Ascending aorta (tissue), 2 donors: ENCODE measurements around the gene TDRD7. TPM values are rescaled to one million over a fixed set of nuclear protein-coding genes. Genes with fewer than 3 reads are reported as not detected.
A peak's percentile ranks its signal among the peaks of the same experiment; 100 is the strongest.

Source experiments
- DNase-seq, 2 donors: peaks; one replicate each; pipeline ENCODE4 v3.0.0-alpha.2; 2019; ENCODE audit warnings: low spot score in 2 of 2
- H3K27ac ChIP-seq, 2 donors: fragments of 200-600 bp; sonication (generic); one replicate each; pipeline ENCODE4 v1.5.1; 2016 to 2017; ENCODE audit warnings: mild to moderate bottlenecking in 1 of 2
- H3K27me3 ChIP-seq: fragments of 200-600 bp; sonication (generic); one replicate; pipeline ENCODE4 v1.5.1; 2017
- H3K36me3 ChIP-seq, 2 donors: fragments of 200-600 bp; sonication (generic); one replicate each; pipeline ENCODE4 v1.5.1; 2016
- H3K4me1 ChIP-seq, 2 donors: fragments of 200-600 bp; sonication (generic); one replicate each; pipeline ENCODE4 v1.5.1; 2016 to 2017; ENCODE audit warnings: mild to moderate bottlenecking in 1 of 2
- H3K4me3 ChIP-seq, 2 donors: fragments of 200-600 bp; sonication (generic); one replicate each; pipeline ENCODE4 v1.5.1; 2016 to 2017; ENCODE audit warnings: mild to moderate bottlenecking in 1 of 2
- H3K9me3 ChIP-seq, 2 donors: fragments of 200-600 bp; sonication (generic); one replicate each; pipeline ENCODE4 v1.5.1; 2016
- CTCF ChIP-seq, 3 experiments: fragments of 200-600 bp in 2 of 3; fragments of 450-650 bp in 1 of 3; sonication (generic) in 2 of 3; IDR thresholded peaks; one replicate each; pipeline ENCODE4 v1.5.1; 2016 to 2019; ENCODE audit warnings: antibody characterized with exemption in 3 of 3, mild to moderate bottlenecking in 1 of 3, moderate library complexity in 1 of 3
- intact Hi-C: fragments of 100-400 bp; cut with DNase I; formaldehyde crosslinking; loops from one replicate; pipeline ENCODE4 v1.15.1; 2023
- total RNA-seq: library from RNA; depleted of rRNA; stranded (reverse); fragments of >200 nt; gene quantifications from one replicate; pipeline ENCODE4 v1.1.0, GENCODE V29; 2016

TDRD7 gene
- total RNA-seq, 1 donor from 2014 or later = 3.0 TPM

- H3K36me3 ChIP-seq = no peaks in the 10 kb centered on the region
- no peaks in the 10 kb centered on the region for H3K9me3 ChIP-seq
- no peaks in the 10 kb centered on the region for H3K4me1 ChIP-seq
- peaks cover 5% of the 10 kb centered on the region for H3K27me3 ChIP-seq
- intact Hi-C loops = no loop called here
- no peak overlapping the region for H3K4me3 ChIP-seq
- DNase-seq = no peak
- H3K27ac ChIP-seq = no peak overlapping the region
- no peak for TF ChIP-seq CTCF (IDR thresholded peaks at IDR 0.05)
These were observed 26.2 kb upstream of the TDRD7 start for GRCh38 chr9:97385626-97386264.

DNA sequence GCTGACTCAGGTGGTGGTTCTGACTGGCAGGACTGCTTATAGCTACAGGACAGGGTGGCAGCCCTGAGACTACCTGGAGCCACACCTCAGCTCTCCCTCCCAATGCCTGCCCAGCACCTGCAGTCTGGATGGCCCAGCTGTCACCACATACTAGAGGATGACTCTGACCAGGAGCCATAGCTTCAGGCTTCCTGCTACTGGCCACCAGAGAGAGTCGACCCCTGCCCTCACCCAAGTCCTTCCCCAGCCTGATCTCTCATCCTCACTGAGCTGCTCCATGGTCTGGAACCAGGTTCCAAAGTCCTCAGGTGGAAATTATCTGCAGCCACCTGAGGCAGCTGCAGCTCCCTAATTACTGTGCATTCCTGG, 25.6 kb upstream of the TDRD7 start:
- Histone ChIP-seq H3K36me3 (no peaks in the 10 kb centered on the region), H3K4me1 (no peaks in the 10 kb centered on the region), H3K27me3 (peaks cover 5% of the 10 kb centered on the region), H3K27ac (no peak overlapping the region), H3K4me3 (no peak overlapping the region), H3K9me3 (no peaks in the 10 kb centered on the region)
- intact Hi-C loops = no loop called here
- TF ChIP-seq CTCF (IDR thresholded peaks at IDR 0.05) = no peak
- no peak for DNase-seq

- Histone ChIP-seq H3K27ac (no peak overlapping the region), H3K9me3 (no peaks in the 10 kb centered on the region), H3K27me3 (peaks cover 5% of the 10 kb centered on the region), H3K4me3 (no peak overlapping the region), H3K4me1 (no peaks in the 10 kb centered on the region), H3K36me3 (no peaks in the 10 kb centered on the region)
- TF ChIP-seq CTCF (IDR thresholded peaks at IDR 0.05) = peak; percentile 49 to 84 (median 78)
- intact Hi-C loops = no loop called here
- DNase-seq = peak in 1 of 2 donors; percentile 77
These were observed 25.0 kb upstream of the TDRD7 start for GRCh38 chr9:97386733-97387503.

- Histone ChIP-seq H3K27ac (no peak overlapping the region), H3K4me3 (no peak overlapping the region)
- intact Hi-C loops = no loop called here
These were observed 24.4 kb upstream of the TDRD7 start for GRCh38 chr9:97387504-97387886.

GRCh38 chr9:97387936-97388684, 23.8 kb upstream of the TDRD7 start:
- no peaks in the 10 kb centered on the region for H3K4me1 ChIP-seq
- peaks cover 5% of the 10 kb centered on the region for H3K27me3 ChIP-seq
- H3K9me3 ChIP-seq = no peaks in the 10 kb centered on the region
- H3K27ac ChIP-seq = no peak overlapping the region
- no peak for TF ChIP-seq CTCF (IDR thresholded peaks at IDR 0.05)
- intact Hi-C loops = no loop called here
- no peaks in the 10 kb centered on the region for H3K36me3 ChIP-seq
- H3K4me3 ChIP-seq = no peak overlapping the region
- no peak for DNase-seq

More at GRCh38 chr9:97387504-97387886, 24.4 kb upstream of the TDRD7 start:
- DNase-seq = no peak
- Histone ChIP-seq H3K36me3 (no peaks in the 10 kb centered on the region), H3K9me3 (no peaks in the 10 kb centered on the region), H3K27me3 (peaks cover 5% of the 10 kb centered on the region), H3K4me1 (no peaks in the 10 kb centered on the region)
- no peak for TF ChIP-seq CTCF (IDR thresholded peaks at IDR 0.05)
